K562 (cell line): Measurements from ENCODE around the gene DROSHA. TPM values are rescaled to one million over a fixed set of nuclear protein-coding genes. Genes with fewer than 3 reads are reported as not detected.

Source experiments
- CTCF ChIP-seq, 3 experiments: IDR thresholded peaks in 2 of 3; conservative IDR thresholded peaks in 1 of 3; 2 replicates each; pipeline ENCODE4 v1.5.1; 2011 to 2012; ENCODE audit warnings: low read length in 3 of 3, mild to moderate bottlenecking in 3 of 3, control low read depth in 2 of 3, improper control_type of control experiment in 1 of 3, inconsistent platforms in 1 of 3, low read depth in 1 of 3, mixed read lengths in 1 of 3, moderate library complexity in 1 of 3; ENCODE audit not compliant: insufficient read depth in 2 of 3
- KDM1A ChIP-seq, 2 experiments: fragments of 450-650 bp; IDR thresholded peaks; 2 replicates each; pipeline ENCODE4 v1.6.1; 2016; ENCODE audit warnings: mild to moderate bottlenecking in 2 of 2
- MBD2 ChIP-seq: sonication (generic); IDR thresholded peaks from 2 replicates; pipeline ENCODE4 v1.6.1; 2016; ENCODE audit warnings: low read depth, borderline replicate concordance
- PCBP1 ChIP-seq: fragments of 200-400 bp; formaldehyde crosslinking; IDR thresholded peaks from 2 replicates; pipeline ENCODE4 v1.6.1; 2018; ENCODE audit warnings: mild to moderate bottlenecking, low read depth, low read length; ENCODE audit not compliant: poor library complexity, severe bottlenecking
- POLR2B ChIP-seq: fragments of 450-650 bp; IDR thresholded peaks from 2 replicates; pipeline ENCODE4 v1.6.1; 2018; ENCODE audit warnings: low read depth; ENCODE audit not compliant: partially characterized antibody
- POLR2G ChIP-seq: fragments of 200-400 bp; formaldehyde crosslinking; IDR thresholded peaks from 2 replicates; pipeline ENCODE4 v1.6.1; 2017; ENCODE audit warnings: low read depth, mild to moderate bottlenecking, antibody characterized with exemption, low read length, moderate library complexity
- RNF2 ChIP-seq: sonication (generic); IDR thresholded peaks from 2 replicates; pipeline ENCODE4 v1.6.1; 2016
- ZFP1 ChIP-seq: fragments of 450-650 bp; formaldehyde crosslinking; IDR thresholded peaks from 2 replicates; pipeline ENCODE4 v1.4.0; 2020; ENCODE audit warnings: mild to moderate bottlenecking, mixed read lengths
- ZSCAN29 ChIP-seq: fragments of 450-650 bp; IDR thresholded peaks from 2 replicates; pipeline ENCODE4 v1.6.1; 2017
- ZZZ3 ChIP-seq: fragments of 450-650 bp; IDR thresholded peaks from 2 replicates; pipeline ENCODE4 v1.6.1; 2016; ENCODE audit warnings: antibody characterized with exemption, mild to moderate bottlenecking, moderate library complexity
- polyA plus RNA-seq, 8 experiments: library from polyadenylated mRNA; depleted of rRNA in 4 of 8; stranded (reverse) in 5 of 8; unstranded in 3 of 8; fragments of >200 nt; fragmentation: Nextera tagmentation in 2 of 8; fragmentation: Illumina TruSeq in 1 of 8; extraction: Ambion mirVana in 2 of 8; extraction: Trizol in 1 of 8; gene quantifications; 2 replicates each; pipeline versions ENCODE4 v1.2.1 to v1.2.3, GENCODE V29; 2011 to 2014; ENCODE audit warnings: inconsistent platforms in 1 of 8, missing spikeins in 1 of 8
- total RNA-seq, 7 experiments: library from RNA; depleted of rRNA in 6 of 7; stranded (reverse); fragments of >200 nt in 6 of 7; fragmentation: Illumina TruSeq in 2 of 7; extraction: Trizol in 2 of 7; gene quantifications; 2 replicates each; pipeline versions ENCODE4 v1.2.1 to v1.2.3, GENCODE V29; 2011 to 2021; ENCODE audit warnings: low replicate concordance in 1 of 7
- TF ChIP-seq, protein P1 (sequence below), 2 experiments: fragments of 450-650 bp; IDR thresholded peaks; 2 replicates each; pipeline ENCODE4 v1.6.1; 2018; ENCODE audit warnings: mild to moderate bottlenecking in 2 of 2, low read depth in 1 of 2; ENCODE audit not compliant: partially characterized antibody in 2 of 2
- TF ChIP-seq, protein P2 (sequence below), 2 experiments: IDR thresholded peaks; 2 replicates each; pipeline ENCODE4 v1.6.1; 2011; ENCODE audit warnings: borderline replicate concordance in 1 of 2, control low read depth in 1 of 2, low read depth in 1 of 2, low read length in 1 of 2, mild to moderate bottlenecking in 1 of 2, mixed read lengths in 1 of 2, moderate library complexity in 1 of 2; ENCODE audit not compliant: insufficient read depth in 1 of 2, insufficient read length in 1 of 2, poor library complexity in 1 of 2, severe bottlenecking in 1 of 2; ENCODE audit errors: extremely low read depth in 1 of 2
- TF ChIP-seq, protein P3 (sequence below), 3 experiments: fragments of 200-800 bp in 1 of 3; fragments of 250-450 bp in 1 of 3; fragments of 450-650 bp in 1 of 3; sonication (Bioruptor Pico) in 1 of 3; sonication (Bioruptor generic) in 1 of 3; formaldehyde crosslinking in 1 of 3; IDR thresholded peaks; 2 replicates each; pipeline versions ENCODE4 v1.6.1 to v1.8.0; 2016 to 2022; ENCODE audit warnings: mild to moderate bottlenecking in 2 of 3, missing genetic modification characterization in 2 of 3, missing compliant biosample characterization in 1 of 3, moderate library complexity in 1 of 3

The DROSHA gene
- total and polyA plus RNA-seq, 9 of the 15 experiments (the other 6 are each of a cell fraction or from before 2014, with no cell fraction given), result 52.5 to 109 (median 68.9) TPM

DNA sequence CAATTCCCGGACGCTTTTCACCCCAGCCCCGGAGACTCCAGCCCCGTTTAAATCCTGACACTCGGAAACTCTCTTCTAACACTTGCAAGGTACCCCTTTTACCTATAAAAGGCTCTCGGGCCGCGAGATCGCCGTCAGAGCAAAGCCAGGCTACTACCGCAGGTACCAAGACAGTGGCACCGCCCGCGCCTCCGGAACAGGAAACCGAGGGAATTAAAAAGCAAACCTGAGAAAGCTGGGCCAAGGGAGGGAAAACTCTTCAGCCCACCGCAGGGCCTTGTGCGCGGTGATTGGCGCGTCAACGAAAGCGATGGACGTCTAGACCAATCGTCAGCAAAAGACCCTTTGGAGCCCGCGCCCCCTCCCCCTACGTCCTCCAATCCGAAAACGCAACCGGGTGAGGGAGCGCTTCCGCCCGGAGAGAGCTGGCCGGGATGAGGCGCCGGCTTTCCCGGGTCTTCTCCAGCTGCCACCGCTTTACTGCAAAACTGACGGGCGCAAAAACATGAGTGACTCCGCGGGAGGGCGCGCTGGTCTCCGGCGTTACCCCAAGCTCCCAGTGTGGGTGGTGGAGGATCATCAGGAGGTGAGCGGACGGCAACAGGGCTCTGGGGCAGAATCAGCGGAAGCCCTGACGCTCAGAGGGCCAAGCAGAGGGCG lies at the start of gene DROSHA, which contains the start of gene C5orf22 (continued):
- TF ChIP-seq, protein P1, sequence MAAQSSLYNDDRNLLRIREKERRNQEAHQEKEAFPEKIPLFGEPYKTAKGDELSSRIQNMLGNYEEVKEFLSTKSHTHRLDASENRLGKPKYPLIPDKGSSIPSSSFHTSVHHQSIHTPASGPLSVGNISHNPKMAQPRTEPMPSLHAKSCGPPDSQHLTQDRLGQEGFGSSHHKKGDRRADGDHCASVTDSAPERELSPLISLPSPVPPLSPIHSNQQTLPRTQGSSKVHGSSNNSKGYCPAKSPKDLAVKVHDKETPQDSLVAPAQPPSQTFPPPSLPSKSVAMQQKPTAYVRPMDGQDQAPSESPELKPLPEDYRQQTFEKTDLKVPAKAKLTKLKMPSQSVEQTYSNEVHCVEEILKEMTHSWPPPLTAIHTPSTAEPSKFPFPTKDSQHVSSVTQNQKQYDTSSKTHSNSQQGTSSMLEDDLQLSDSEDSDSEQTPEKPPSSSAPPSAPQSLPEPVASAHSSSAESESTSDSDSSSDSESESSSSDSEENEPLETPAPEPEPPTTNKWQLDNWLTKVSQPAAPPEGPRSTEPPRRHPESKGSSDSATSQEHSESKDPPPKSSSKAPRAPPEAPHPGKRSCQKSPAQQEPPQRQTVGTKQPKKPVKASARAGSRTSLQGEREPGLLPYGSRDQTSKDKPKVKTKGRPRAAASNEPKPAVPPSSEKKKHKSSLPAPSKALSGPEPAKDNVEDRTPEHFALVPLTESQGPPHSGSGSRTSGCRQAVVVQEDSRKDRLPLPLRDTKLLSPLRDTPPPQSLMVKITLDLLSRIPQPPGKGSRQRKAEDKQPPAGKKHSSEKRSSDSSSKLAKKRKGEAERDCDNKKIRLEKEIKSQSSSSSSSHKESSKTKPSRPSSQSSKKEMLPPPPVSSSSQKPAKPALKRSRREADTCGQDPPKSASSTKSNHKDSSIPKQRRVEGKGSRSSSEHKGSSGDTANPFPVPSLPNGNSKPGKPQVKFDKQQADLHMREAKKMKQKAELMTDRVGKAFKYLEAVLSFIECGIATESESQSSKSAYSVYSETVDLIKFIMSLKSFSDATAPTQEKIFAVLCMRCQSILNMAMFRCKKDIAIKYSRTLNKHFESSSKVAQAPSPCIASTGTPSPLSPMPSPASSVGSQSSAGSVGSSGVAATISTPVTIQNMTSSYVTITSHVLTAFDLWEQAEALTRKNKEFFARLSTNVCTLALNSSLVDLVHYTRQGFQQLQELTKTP (IDR thresholded peaks at IDR 0.05; ENCODE audit: low read depth in 1 of 2, partially characterized antibody in 2 of 2), result peak in 1 of 2 experiments; percentile 30
- peak; percentile 69 for TF ChIP-seq PCBP1
- TF ChIP-seq RNF2, result peak; percentile 61; the same call in 1 of the 2 replicates
- no peak for TF ChIP-seq ZSCAN29
- TF ChIP-seq, protein P2, sequence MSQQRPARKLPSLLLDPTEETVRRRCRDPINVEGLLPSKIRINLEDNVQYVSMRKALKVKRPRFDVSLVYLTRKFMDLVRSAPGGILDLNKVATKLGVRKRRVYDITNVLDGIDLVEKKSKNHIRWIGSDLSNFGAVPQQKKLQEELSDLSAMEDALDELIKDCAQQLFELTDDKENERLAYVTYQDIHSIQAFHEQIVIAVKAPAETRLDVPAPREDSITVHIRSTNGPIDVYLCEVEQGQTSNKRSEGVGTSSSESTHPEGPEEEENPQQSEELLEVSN (IDR thresholded peaks at IDR 0.05; ENCODE audit: borderline replicate concordance in 1 of 2, extremely low read depth in 1 of 2, insufficient read depth in 1 of 2, insufficient read length in 1 of 2, low read depth in 1 of 2, low read length in 1 of 2, poor library complexity in 1 of 2, severe bottlenecking in 1 of 2), result peak; percentile 35 to 83
- peak; percentile 20 to 25 (median 21); a peak in 2 of 6 replicates for TF ChIP-seq CTCF (IDR thresholded peaks at IDR 0.05 in 2 of 3, conservative IDR thresholded peaks at IDR 0.05 in 1 of 3; ENCODE audit: insufficient read depth in 2 of 3, low read depth in 1 of 3, low read length in 3 of 3)
- TF ChIP-seq ZZZ3, result no peak
- no peak for TF ChIP-seq KDM1A (IDR thresholded peaks at IDR 0.05)
- peak; percentile 79 for TF ChIP-seq POLR2B
- peak; percentile 91 for TF ChIP-seq POLR2G
- peak; percentile 98 for TF ChIP-seq MBD2
- TF ChIP-seq, protein P3, sequence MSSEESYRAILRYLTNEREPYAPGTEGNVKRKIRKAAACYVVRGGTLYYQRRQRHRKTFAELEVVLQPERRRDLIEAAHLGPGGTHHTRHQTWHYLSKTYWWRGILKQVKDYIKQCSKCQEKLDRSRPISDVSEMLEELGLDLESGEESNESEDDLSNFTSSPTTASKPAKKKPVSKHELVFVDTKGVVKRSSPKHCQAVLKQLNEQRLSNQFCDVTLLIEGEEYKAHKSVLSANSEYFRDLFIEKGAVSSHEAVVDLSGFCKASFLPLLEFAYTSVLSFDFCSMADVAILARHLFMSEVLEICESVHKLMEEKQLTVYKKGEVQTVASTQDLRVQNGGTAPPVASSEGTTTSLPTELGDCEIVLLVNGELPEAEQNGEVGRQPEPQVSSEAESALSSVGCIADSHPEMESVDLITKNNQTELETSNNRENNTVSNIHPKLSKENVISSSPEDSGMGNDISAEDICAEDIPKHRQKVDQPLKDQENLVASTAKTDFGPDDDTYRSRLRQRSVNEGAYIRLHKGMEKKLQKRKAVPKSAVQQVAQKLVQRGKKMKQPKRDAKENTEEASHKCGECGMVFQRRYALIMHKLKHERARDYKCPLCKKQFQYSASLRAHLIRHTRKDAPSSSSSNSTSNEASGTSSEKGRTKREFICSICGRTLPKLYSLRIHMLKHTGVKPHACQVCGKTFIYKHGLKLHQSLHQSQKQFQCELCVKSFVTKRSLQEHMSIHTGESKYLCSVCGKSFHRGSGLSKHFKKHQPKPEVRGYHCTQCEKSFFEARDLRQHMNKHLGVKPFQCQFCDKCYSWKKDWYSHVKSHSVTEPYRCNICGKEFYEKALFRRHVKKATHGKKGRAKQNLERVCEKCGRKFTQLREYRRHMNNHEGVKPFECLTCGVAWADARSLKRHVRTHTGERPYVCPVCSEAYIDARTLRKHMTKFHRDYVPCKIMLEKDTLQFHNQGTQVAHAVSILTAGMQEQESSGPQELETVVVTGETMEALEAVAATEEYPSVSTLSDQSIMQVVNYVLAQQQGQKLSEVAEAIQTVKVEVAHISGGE (CRISPR knock-in tag; IDR thresholded peaks at IDR 0.05), result peak in 1 of 3 experiments; percentile 89; a peak in 2 of 6 replicates
- TF ChIP-seq ZFP1 (CRISPR knock-in tag), result 0 out of 2 replicates have a peak, but pooled peaks have one; percentile 17
